Measurements from ENCODE around the gene EPS15.

Gene EPS15

GRCh38 chr1:51327386-51327785, 191.7 kb downstream of the EPS15 start:
- Histone ChIP-seq H2AFZ (ENCODE audit: low read length) (no peak overlapping the region), H3K4me3 (ENCODE audit: low read length, poor library complexity, severe bottlenecking) (no peak overlapping the region), H3K9ac (ENCODE audit: low read depth, low read length, poor library complexity, severe bottlenecking) (no peak overlapping the region), H3K27me3 (ENCODE audit: insufficient read depth, low read length, poor library complexity, severe bottlenecking) (no peaks in the 10 kb centered on the region), H3K9me3 (ENCODE audit: insufficient read depth, low read depth, low read length) (no peaks in the 10 kb centered on the region), H3F3A (ENCODE audit: low read depth) (no peaks in the 10 kb centered on the region), H3K4me2 (ENCODE audit: low read depth, low read length, poor library complexity, severe bottlenecking) (no peak overlapping the region), H3K79me2 (ENCODE audit: insufficient read depth, low read length) (no peaks in the 10 kb centered on the region), H4K20me1 (ENCODE audit: insufficient read depth, low read length, poor library complexity, severe bottlenecking) (no peaks in the 10 kb centered on the region), H3K4me1 (ENCODE audit: insufficient read depth, low read length, poor library complexity, severe bottlenecking) (peaks cover 10% of the 10 kb centered on the region), H3K9me2 (replicated peaks; ENCODE audit: low read depth, low read length) (no peaks in the 10 kb centered on the region), H3K36me3 (ENCODE audit: insufficient read depth, low read length) (no peaks in the 10 kb centered on the region)
- TF ChIP-seq CTCF (conservative IDR thresholded peaks at IDR 0.05; ENCODE audit: low read length) (no peak), EZH2phosphoT487 (IDR thresholded peaks at IDR 0.05; ENCODE audit: borderline replicate concordance) (no peak)

- no peak for TF ChIP-seq CTCF (conservative IDR thresholded peaks at IDR 0.05; ENCODE audit: low read length)
- TF ChIP-seq EZH2phosphoT487 (IDR thresholded peaks at IDR 0.05; ENCODE audit: borderline replicate concordance): no peak
- H3K9me3 ChIP-seq (ENCODE audit: insufficient read depth, low read depth, low read length): no peaks in the 10 kb centered on the region
- no peak overlapping the region for H2AFZ ChIP-seq (ENCODE audit: low read length)
- H3K79me2 ChIP-seq (ENCODE audit: insufficient read depth, low read length): no peaks in the 10 kb centered on the region
- H3K36me3 ChIP-seq (ENCODE audit: insufficient read depth, low read length): no peaks in the 10 kb centered on the region
- H3K9me2 ChIP-seq (replicated peaks; ENCODE audit: low read depth, low read length): no peaks in the 10 kb centered on the region
- H3K9ac ChIP-seq (ENCODE audit: low read depth, low read length, poor library complexity, severe bottlenecking): no peak overlapping the region
- no peak overlapping the region for H3K4me2 ChIP-seq (ENCODE audit: low read depth, low read length, poor library complexity, severe bottlenecking)
- H4K20me1 ChIP-seq (ENCODE audit: insufficient read depth, low read length, poor library complexity, severe bottlenecking): no peaks in the 10 kb centered on the region
- no peak overlapping the region for H3K4me3 ChIP-seq (ENCODE audit: low read length, poor library complexity, severe bottlenecking)
- no peaks in the 10 kb centered on the region for H3K27me3 ChIP-seq (ENCODE audit: insufficient read depth, low read length, poor library complexity, severe bottlenecking)
- peaks cover 9% of the 10 kb centered on the region for H3K4me1 ChIP-seq (ENCODE audit: insufficient read depth, low read length, poor library complexity, severe bottlenecking)
- no peaks in the 10 kb centered on the region for H3F3A ChIP-seq (ENCODE audit: low read depth)
Observed at GRCh38 chr1:51326839-51327238, 192.2 kb downstream of the EPS15 start.

GRCh38 chr1:51325878-51326755, 192.9 kb downstream of the EPS15 start:
- Histone ChIP-seq H3F3A (ENCODE audit: low read depth) (no peaks in the 10 kb centered on the region), H3K36me3 (ENCODE audit: insufficient read depth, low read length) (no peaks in the 10 kb centered on the region), H3K4me3 (ENCODE audit: low read length, poor library complexity, severe bottlenecking) (no peak overlapping the region), H3K27me3 (ENCODE audit: insufficient read depth, low read length, poor library complexity, severe bottlenecking) (no peaks in the 10 kb centered on the region), H3K9me3 (ENCODE audit: insufficient read depth, low read depth, low read length) (no peaks in the 10 kb centered on the region), H3K4me1 (ENCODE audit: insufficient read depth, low read length, poor library complexity, severe bottlenecking) (peaks cover 2% of the 10 kb centered on the region), H3K9me2 (replicated peaks; ENCODE audit: low read depth, low read length) (no peaks in the 10 kb centered on the region), H4K20me1 (ENCODE audit: insufficient read depth, low read length, poor library complexity, severe bottlenecking) (no peaks in the 10 kb centered on the region), H3K79me2 (ENCODE audit: insufficient read depth, low read length) (no peaks in the 10 kb centered on the region), H3K9ac (ENCODE audit: low read depth, low read length, poor library complexity, severe bottlenecking) (no peak overlapping the region), H2AFZ (ENCODE audit: low read length) (no peak overlapping the region), H3K4me2 (ENCODE audit: low read depth, low read length, poor library complexity, severe bottlenecking) (no peak overlapping the region)
- no peak for TF ChIP-seq CTCF (conservative IDR thresholded peaks at IDR 0.05; ENCODE audit: low read length)
- no peak for TF ChIP-seq EZH2phosphoT487 (IDR thresholded peaks at IDR 0.05; ENCODE audit: borderline replicate concordance)

Data from Loucy (cell line).